ENCODE measurements around the gene NUDT8. TPM values are rescaled to one million over a fixed set of nuclear protein-coding genes. Genes with fewer than 3 reads are reported as not detected.

Gene NUDT8
- total RNA-seq, 2 donors from 2014 or later = 11.5 to 21.8 TPM

DNA sequence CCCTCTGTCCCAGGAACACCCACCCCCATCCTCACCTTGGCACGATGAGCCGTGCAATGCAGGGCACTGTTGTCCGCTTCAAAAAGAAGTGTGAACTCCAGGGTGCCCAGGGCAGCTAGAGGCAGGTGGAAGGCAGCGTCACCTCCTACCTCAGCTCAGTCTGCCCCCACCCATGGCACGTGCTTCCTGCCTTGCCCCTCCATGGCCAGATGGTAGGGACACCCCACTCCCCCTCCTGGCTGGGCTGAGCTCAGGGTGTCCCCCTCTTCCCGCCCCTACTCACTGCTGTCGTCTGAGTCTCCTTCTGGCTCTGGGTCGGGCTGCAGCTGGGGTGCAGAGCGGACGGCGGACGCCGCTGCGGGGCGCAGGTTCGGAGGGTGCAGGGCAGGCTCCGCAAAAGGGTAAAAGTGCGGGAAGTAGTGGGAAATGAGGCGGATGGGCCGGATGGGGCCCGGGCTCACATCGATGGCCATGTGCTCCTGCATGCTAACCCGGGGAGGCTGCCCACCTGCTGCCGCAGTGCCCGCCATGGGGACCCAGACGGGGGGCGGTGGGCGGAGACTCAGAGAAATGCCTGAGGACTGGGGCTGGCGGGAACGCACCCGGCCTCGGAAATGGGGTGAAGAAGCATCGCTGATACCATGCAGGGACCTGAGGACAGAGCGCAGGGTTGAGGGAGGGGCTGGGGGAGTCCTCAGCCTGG lies 13.9 kb downstream of the NUDT8 start:
- no peaks in the 10 kb centered on the region for H3K9me3 ChIP-seq
- peaks cover 0 to 7% of the 10 kb centered on the region in 2 donors for H3K36me3 ChIP-seq (replicated peaks in 1 of 2; ENCODE audit: insufficient read depth in 1 of 2, low read depth in 2 of 2)
- no peak overlapping the region for H3K27ac ChIP-seq
- H3K27me3 ChIP-seq = no peaks in the 10 kb centered on the region
- DNase-seq = no peak
- intact Hi-C loops (cut with DNase I) = no loop called here
- ATAC-seq = no peak
- H3K4me1 ChIP-seq = peaks cover 16% of the 10 kb centered on the region
- 32 to 40% methylated on average over 16 to 32 of the region's 34 CpGs for WGBS, 2 donors
- H3K4me3 ChIP-seq = no peak overlapping the region
- TF ChIP-seq POLR2A (IDR thresholded peaks at IDR 0.05) = no peak
- TF ChIP-seq, protein P1, sequence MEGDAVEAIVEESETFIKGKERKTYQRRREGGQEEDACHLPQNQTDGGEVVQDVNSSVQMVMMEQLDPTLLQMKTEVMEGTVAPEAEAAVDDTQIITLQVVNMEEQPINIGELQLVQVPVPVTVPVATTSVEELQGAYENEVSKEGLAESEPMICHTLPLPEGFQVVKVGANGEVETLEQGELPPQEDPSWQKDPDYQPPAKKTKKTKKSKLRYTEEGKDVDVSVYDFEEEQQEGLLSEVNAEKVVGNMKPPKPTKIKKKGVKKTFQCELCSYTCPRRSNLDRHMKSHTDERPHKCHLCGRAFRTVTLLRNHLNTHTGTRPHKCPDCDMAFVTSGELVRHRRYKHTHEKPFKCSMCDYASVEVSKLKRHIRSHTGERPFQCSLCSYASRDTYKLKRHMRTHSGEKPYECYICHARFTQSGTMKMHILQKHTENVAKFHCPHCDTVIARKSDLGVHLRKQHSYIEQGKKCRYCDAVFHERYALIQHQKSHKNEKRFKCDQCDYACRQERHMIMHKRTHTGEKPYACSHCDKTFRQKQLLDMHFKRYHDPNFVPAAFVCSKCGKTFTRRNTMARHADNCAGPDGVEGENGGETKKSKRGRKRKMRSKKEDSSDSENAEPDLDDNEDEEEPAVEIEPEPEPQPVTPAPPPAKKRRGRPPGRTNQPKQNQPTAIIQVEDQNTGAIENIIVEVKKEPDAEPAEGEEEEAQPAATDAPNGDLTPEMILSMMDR (IDR thresholded peaks at IDR 0.05) = peak in 1 of 7 experiments; percentile 3

DNA sequence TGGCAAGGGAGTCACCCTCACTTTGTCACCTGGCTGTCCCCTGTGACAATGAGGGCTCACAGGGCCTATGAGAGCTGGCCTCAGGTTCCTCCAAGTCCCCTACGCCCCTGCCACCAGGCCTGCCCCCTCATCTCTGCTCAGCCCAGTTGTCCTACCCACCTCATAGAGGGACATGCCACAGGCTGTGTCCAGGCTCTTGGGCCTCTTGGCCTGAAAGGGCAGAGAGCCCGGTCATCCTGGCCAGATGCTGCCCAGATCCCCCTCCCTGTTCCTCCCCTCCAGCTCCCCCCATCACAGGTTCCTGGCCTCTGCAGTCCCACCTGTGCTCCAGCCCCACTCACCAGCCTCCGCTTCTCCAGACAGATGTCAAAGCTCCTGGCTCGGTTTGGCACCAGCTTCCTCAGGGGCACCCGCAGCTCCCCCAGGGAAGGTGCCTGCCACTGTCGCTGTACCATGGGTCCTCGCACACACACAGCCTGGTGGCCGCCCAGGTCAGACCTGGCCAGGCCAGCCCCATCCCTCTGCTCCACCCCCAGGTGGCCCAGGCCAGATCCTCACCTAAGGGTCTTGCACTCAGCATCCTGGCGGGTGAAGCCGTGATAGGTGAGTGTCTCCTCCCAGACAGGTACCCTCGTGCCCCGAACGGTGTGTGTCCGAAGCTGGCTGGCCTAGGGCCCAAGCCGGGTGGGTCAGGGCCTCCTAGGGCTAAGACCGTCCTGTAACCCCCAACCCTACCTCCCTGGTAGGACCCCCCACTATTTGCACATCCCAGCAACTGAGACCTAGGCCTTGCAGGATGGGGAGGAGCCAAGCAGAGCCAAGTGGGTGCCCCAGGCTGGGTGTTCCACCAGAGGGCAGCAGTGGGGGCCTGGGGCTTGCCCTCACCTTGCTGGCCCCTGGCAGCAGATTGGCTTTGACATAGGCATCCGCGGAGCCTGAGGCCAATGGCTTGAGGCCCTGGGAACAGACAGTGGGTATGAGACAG lies 14.7 kb downstream of the NUDT8 start:
- H3K27ac ChIP-seq = peak overlapping the region; percentile 59 to 85 (median 74)

DNA sequence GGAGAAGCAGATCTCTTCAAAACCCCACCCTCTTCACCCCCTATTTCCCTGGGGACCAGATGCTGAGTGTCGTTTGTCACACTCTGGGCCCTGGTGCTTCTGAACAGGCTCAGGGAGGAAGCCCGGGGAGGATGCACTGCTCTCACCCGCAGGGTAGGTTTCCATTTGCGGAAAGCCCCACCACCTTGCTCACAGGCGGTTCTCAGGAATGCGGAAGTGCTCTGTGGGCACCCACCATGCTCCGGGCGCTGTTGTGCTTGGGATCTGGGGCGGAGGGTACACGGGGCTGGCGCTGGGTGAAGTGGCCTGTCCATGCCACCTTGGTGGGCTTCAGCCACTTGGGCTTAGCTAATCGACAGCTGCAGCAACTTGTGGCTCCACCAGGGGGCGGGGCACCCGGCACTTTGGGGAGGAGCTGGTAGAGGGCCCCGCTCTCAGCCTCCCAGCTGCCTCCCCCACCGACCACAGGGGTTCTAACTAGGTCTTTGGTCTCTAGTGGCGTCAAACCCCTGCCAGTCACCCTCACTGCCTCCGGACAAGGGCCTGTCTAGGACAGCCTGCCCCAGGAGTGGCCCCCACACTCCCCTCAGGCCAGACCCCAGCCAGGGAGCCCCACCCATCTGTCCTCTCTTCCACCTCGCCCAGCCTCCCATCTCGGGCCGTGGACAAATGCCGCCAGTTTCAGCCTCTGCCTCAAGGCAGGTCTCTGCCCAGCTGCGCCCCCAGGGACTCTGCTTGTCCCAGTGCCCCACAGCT lies 15.6 kb downstream of the NUDT8 start:
- H3K27ac ChIP-seq = peak overlapping the region; percentile 59 to 85 (median 74)
- peaks cover 0 to 16% of the 10 kb centered on the region in 2 donors for H3K36me3 ChIP-seq (replicated peaks in 1 of 2; ENCODE audit: insufficient read depth in 1 of 2, low read depth in 2 of 2)
- intact Hi-C loops (cut with DNase I) = no loop called here
- 13 to 28% methylated on average over 9 to 21 of the region's 23 CpGs for WGBS, 2 donors
- peaks cover 16% of the 10 kb centered on the region for H3K4me1 ChIP-seq
- DNase-seq = peak; percentile 62 to 68 (median 64)
- TF ChIP-seq POLR2A (IDR thresholded peaks at IDR 0.05) = peak in 2 of 3 donors; percentile 64 to 68
- TF ChIP-seq, protein P1 (IDR thresholded peaks at IDR 0.05) = peak; percentile 40 to 64 (median 54)
- no peak overlapping the region for H3K4me3 ChIP-seq
- ATAC-seq = peak; percentile 76
- no peaks in the 10 kb centered on the region for H3K27me3 ChIP-seq
- H3K9me3 ChIP-seq = no peaks in the 10 kb centered on the region

More for the DNA sequence above, 14.7 kb downstream of the NUDT8 start:
- TF ChIP-seq, protein P1 (IDR thresholded peaks at IDR 0.05) = peak; percentile 35 to 62 (median 59)
- no peak for TF ChIP-seq POLR2A (IDR thresholded peaks at IDR 0.05)
- peaks cover 0 to 12% of the 10 kb centered on the region in 2 donors for H3K36me3 ChIP-seq (replicated peaks in 1 of 2; ENCODE audit: insufficient read depth in 1 of 2, low read depth in 2 of 2)
- DNase-seq (peak; percentile 62 to 74 (median 68)), ATAC-seq (peak; percentile 72)
- no peaks in the 10 kb centered on the region for H3K9me3 ChIP-seq
- intact Hi-C loops (cut with DNase I) = no loop called here
- no peaks in the 10 kb centered on the region for H3K27me3 ChIP-seq
- peaks cover 16% of the 10 kb centered on the region for H3K4me1 ChIP-seq
- H3K4me3 ChIP-seq = no peak overlapping the region
- 71 to 72% methylated on average over 6 to 18 of the region's 18 CpGs for WGBS, 2 donors

DNA sequence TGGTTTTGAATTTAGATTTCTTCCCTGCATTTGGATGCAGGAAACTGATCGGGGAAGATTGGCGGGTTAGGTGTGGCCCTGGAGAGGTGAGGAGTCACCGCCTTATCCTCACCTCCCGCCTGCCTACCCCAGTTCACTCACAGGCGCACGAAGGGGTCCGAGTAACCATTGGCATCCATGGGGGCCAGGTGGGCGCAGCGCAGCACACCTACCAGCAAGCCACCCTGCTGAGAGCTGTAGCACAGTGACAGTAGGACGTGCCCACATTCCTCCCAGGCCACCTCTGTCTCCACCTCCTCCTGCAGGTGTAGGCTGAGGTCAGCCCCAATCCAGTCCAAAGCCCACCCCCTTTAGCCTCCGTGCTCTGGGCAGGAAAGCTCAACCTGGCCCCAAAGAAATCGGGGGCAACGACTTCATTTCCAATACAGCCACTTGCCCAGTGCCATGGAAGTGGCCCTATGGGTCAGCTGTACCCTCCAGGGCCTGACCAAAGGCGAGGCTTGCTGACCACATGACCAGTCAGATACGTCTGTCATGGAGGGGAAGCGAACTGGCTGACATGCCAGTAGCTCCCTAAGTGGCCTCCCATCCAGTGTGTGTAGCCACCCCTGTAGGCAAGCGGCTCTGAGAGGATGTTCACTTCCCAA lies 16.3 kb downstream of the NUDT8 start:
- Histone ChIP-seq H3K4me1 (peaks cover 19% of the 10 kb centered on the region), H3K9me3 (no peaks in the 10 kb centered on the region), H3K36me3 (replicated peaks in 1 of 2; ENCODE audit: insufficient read depth in 1 of 2, low read depth in 2 of 2) (peaks cover 0 to 16% of the 10 kb centered on the region in 2 donors), H3K27ac (peak overlapping the region; percentile 41 to 85 (median 74)), H3K4me3 (no peak overlapping the region), H3K27me3 (no peaks in the 10 kb centered on the region)
- DNase-seq (peak in 1 of 4 donors; percentile 12), ATAC-seq (peak; percentile 11)
- intact Hi-C loops (cut with DNase I) = no loop called here
- 86 to 96% methylated on average over 8 to 16 of the region's 17 CpGs for WGBS, 2 donors
- no peak for TF ChIP-seq POLR2A (IDR thresholded peaks at IDR 0.05)
- TF ChIP-seq, protein P1 (IDR thresholded peaks at IDR 0.05) = no peak
